PC-3 (cell line): ENCODE results near the gene SMIM9. TPM values are rescaled to one million over a fixed set of nuclear protein-coding genes. Genes with fewer than 3 reads are reported as not detected.

Source experiments
- ATAC-seq: fragments of 200-7000 bp; cut with Tn5 transposase; 2 replicates; pipeline ENCODE4 v1.9.1; 2020; ENCODE audit warnings: mild to moderate bottlenecking, moderate library complexity
- BruUV-seq: library from RNA; stranded (reverse); fragments of 400-500 nt; replicated peaks from 2 replicates; lab custom pipeline; 2021; lab: Mats Ljungman, UMichigan
- CTCF ChIA-PET: fragments of 300-600 bp; sonication (Branson Sonifier 250); formaldehyde crosslinking; loops from one replicate; lab custom pipeline; 2022; ENCODE audit warnings: antibody characterized with exemption; lab: Charles Lee
- POLR2A ChIA-PET: fragments of 300-600 bp; sonication (Branson Sonifier 250); formaldehyde crosslinking; loops from one replicate; lab custom pipeline; 2022; ENCODE audit warnings: antibody characterized with exemption; ENCODE audit not compliant: unreplicated experiment; lab: Charles Lee
- DNase-seq: peaks from one replicate; pipeline ENCODE4 v3.0.0-alpha.2; 2015
- H2AFZ ChIP-seq: fragments of 300-600 bp; sonication (generic); 2 replicates; pipeline ENCODE4 v1.6.0; 2016; ENCODE audit warnings: antibody characterized with exemption, low read length
- H3F3A ChIP-seq: fragments of 300-600 bp; sonication (generic); one replicate; pipeline ENCODE4 v1.6.0; 2017; ENCODE audit warnings: antibody characterized with exemption, low read length, control low read depth, mild to moderate bottlenecking; ENCODE audit not compliant: unreplicated experiment
- H3K27ac ChIP-seq: fragments of 300-600 bp; sonication (generic); 2 replicates; pipeline ENCODE4 v1.5.1; 2016; ENCODE audit warnings: mild to moderate bottlenecking, low read length
- H3K27me3 ChIP-seq: fragments of 300-600 bp; sonication (generic); 2 replicates; pipeline ENCODE4 v1.6.1; 2016; ENCODE audit warnings: low read length, mixed read lengths
- H3K36me3 ChIP-seq: fragments of 300-600 bp; sonication (generic); 2 replicates; pipeline ENCODE4 v1.6.1; 2016; ENCODE audit warnings: low read depth, mixed run types, low read length, mixed read lengths
- H3K4me1 ChIP-seq: fragments of 300-600 bp; sonication (generic); 2 replicates; pipeline ENCODE4 v1.5.1; 2016; ENCODE audit warnings: low read length; ENCODE audit not compliant: insufficient read depth
- H3K4me2 ChIP-seq: fragments of 300-600 bp; sonication (generic); 2 replicates; pipeline ENCODE4 v1.6.0; 2016; ENCODE audit warnings: low read length
- H3K4me3 ChIP-seq: fragments of 300-600 bp; sonication (generic); 2 replicates; pipeline ENCODE4 v1.5.1; 2016; ENCODE audit warnings: mild to moderate bottlenecking, low read length, mixed read lengths
- H3K79me2 ChIP-seq: fragments of 300-600 bp; sonication (generic); 2 replicates; pipeline ENCODE4 v1.6.1; 2017; ENCODE audit warnings: low read length, mixed read lengths
- H3K9ac ChIP-seq: fragments of 300-600 bp; sonication (generic); 2 replicates; pipeline ENCODE4 v1.6.0; 2016; ENCODE audit warnings: mild to moderate bottlenecking, low read length
- H3K9me2 ChIP-seq: fragments of 300-600 bp; sonication (generic); replicated peaks from 2 replicates; pipeline ENCODE4 v1.6.1; 2016; ENCODE audit warnings: mixed run types, low read length, mixed read lengths
- H3K9me3 ChIP-seq: fragments of 300-600 bp; sonication (generic); 2 replicates; pipeline ENCODE4 v1.6.1; 2016; ENCODE audit warnings: low read length, mixed read lengths
- H4K20me1 ChIP-seq: fragments of 300-600 bp; sonication (generic); 2 replicates; pipeline ENCODE4 v1.6.1; 2016; ENCODE audit warnings: low read length, mixed read lengths
- EZH2 ChIP-seq: fragments of 300-600 bp; sonication (generic); IDR thresholded peaks from one replicate; pipeline ENCODE4 v1.6.1; 2017; ENCODE audit warnings: antibody characterized with exemption, mild to moderate bottlenecking, low read length; ENCODE audit not compliant: unreplicated experiment
- EZH2phosphoT487 ChIP-seq: fragments of 300-600 bp; sonication (generic); IDR thresholded peaks from 2 replicates; pipeline ENCODE4 v1.6.1; 2018; ENCODE audit warnings: mild to moderate bottlenecking, antibody characterized with exemption, low read length, borderline replicate concordance
- intact Hi-C: fragments of 100-400 bp; cut with micrococcal nuclease; formaldehyde crosslinking; loops from 2 replicates; pipeline ENCODE4 v1.9.0; 2023
- total RNA-seq: library from RNA; depleted of rRNA; stranded (reverse); fragments of >200 nt; gene quantifications from 2 replicates; pipeline ENCODE4 v1.2.3, GENCODE V29; 2014
- TF ChIP-seq, protein P1 (sequence below): fragments of 300-600 bp; sonication (generic); conservative IDR thresholded peaks from 2 replicates; pipeline ENCODE4 v1.5.1; 2017; ENCODE audit warnings: antibody characterized with exemption, low read depth, mild to moderate bottlenecking, low read length

SMIM9 gene
- total RNA-seq, 1 experiment from 2014 or later: not detected

DNA sequence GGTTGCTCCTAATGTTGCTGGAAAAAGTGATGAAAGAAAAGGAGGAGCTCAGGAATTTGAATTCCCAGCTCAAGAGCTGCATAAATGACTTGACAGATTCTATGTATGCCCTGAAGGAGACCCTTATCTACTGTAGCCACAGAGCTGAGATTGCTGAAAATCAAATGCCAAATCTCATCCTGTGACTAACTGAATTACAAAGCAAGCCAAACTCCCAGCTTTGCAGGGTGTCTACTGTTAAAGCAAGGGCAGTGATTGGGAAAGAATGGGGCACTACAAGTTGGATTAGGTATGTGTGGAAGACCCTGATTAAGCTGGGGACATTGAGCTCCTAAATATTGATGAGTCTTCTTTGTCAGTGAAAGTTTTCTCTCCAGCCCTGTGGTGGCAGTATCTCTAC, 20.8 kb upstream of the SMIM9 start:
- H3K9me2 ChIP-seq: no peaks in the 10 kb centered on the region
- H3K4me2 ChIP-seq: no peak overlapping the region
- ChIA-PET POLR2A (no interaction called here), CTCF (no interaction called here)
- H3K79me2 ChIP-seq: no peaks in the 10 kb centered on the region
- no peak overlapping the region for H3K27ac ChIP-seq
- no peaks in the 10 kb centered on the region for H3K36me3 ChIP-seq
- H3K9me3 ChIP-seq: no peaks in the 10 kb centered on the region
- H2AFZ ChIP-seq: no peak overlapping the region
- no TSS peak for BruUV-seq
- no peaks in the 10 kb centered on the region for H3K27me3 ChIP-seq
- no peaks in the 10 kb centered on the region for H4K20me1 ChIP-seq
- no peak overlapping the region for H3K4me3 ChIP-seq
- TF ChIP-seq EZH2phosphoT487 (no peak), EZH2 (no peak)
- TF ChIP-seq, protein P1, sequence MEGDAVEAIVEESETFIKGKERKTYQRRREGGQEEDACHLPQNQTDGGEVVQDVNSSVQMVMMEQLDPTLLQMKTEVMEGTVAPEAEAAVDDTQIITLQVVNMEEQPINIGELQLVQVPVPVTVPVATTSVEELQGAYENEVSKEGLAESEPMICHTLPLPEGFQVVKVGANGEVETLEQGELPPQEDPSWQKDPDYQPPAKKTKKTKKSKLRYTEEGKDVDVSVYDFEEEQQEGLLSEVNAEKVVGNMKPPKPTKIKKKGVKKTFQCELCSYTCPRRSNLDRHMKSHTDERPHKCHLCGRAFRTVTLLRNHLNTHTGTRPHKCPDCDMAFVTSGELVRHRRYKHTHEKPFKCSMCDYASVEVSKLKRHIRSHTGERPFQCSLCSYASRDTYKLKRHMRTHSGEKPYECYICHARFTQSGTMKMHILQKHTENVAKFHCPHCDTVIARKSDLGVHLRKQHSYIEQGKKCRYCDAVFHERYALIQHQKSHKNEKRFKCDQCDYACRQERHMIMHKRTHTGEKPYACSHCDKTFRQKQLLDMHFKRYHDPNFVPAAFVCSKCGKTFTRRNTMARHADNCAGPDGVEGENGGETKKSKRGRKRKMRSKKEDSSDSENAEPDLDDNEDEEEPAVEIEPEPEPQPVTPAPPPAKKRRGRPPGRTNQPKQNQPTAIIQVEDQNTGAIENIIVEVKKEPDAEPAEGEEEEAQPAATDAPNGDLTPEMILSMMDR: no peak
- H3K4me1 ChIP-seq: no peaks in the 10 kb centered on the region
- no peak for DNase-seq
- ATAC-seq: no peak
- intact Hi-C loops: no loop called here
- no peaks in the 10 kb centered on the region for H3F3A ChIP-seq
- no peak overlapping the region for H3K9ac ChIP-seq

DNA sequence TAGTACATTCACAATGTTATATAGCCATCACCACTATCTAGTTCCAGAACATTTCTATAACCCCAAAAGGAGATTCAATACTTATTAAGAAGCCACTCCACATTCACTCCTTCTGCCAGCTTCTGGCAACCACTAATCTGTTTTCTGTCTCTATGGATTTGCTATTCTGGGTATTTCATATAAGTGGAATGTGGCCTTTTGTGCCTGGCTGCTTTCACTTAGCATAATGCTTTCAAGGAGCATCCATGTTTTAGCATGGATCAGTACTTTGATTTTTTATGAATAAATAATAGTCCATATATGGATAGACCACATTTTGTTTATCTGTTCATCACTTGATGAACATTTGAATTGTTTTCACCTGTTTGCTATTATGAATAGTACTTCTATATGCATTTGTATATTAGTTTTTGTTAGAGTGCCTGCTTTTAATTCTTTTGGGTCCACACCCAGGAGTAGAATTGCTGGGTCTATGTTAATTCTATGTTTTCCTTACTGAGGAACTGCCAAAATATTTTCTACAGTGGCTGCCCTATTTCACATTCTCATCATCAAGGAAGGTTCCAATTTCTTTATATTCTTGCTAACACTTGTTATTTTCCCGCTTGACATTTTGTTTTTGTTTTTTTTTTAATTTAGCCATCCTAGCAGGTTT, 16.6 kb upstream of the SMIM9 start:
- ATAC-seq (no peak), DNase-seq (no peak)
- Histone ChIP-seq H4K20me1 (no peaks in the 10 kb centered on the region), H3K9ac (no peak overlapping the region), H3K9me2 (no peaks in the 10 kb centered on the region), H3K79me2 (no peaks in the 10 kb centered on the region), H3K4me1 (no peaks in the 10 kb centered on the region), H3F3A (no peaks in the 10 kb centered on the region), H3K27ac (no peak overlapping the region), H3K27me3 (no peaks in the 10 kb centered on the region), H3K36me3 (no peaks in the 10 kb centered on the region), H3K4me2 (no peak overlapping the region), H3K4me3 (no peak overlapping the region), H3K9me3 (no peaks in the 10 kb centered on the region), H2AFZ (no peak overlapping the region)
- intact Hi-C loops: no loop called here
- BruUV-seq: no TSS peak
- POLR2A ChIA-PET: no interaction called here
- CTCF ChIA-PET: no interaction called here
- no peak for TF ChIP-seq EZH2phosphoT487
- no peak for TF ChIP-seq EZH2
- TF ChIP-seq, protein P1: no peak

DNA sequence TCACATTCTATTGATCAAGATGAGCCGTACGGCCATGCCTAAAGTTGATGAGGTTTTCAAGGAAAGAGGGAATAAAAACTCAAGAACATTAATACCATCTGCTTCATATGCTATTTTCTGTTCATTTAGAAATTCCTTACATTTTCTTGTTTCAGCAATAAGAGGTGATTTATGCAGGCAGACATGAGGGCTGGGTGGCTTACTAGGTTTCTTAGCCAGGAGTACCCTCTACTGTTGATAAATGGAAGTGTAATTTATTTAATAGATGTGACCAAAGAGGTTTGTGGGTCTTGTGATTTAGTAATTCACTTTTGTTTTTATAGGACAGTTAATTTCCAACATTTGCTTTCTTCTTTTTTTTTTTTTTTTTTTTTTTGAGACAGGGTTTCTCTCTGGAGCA, 6.4 kb upstream of the SMIM9 start:
- Histone ChIP-seq H3K4me3 (no peak overlapping the region), H3K9me2 (no peaks in the 10 kb centered on the region), H3K4me2 (no peak overlapping the region), H3K9ac (no peak overlapping the region), H2AFZ (no peak overlapping the region), H3K27me3 (no peaks in the 10 kb centered on the region), H4K20me1 (no peaks in the 10 kb centered on the region), H3F3A (no peaks in the 10 kb centered on the region), H3K27ac (no peak overlapping the region), H3K9me3 (no peaks in the 10 kb centered on the region), H3K4me1 (no peaks in the 10 kb centered on the region), H3K79me2 (no peaks in the 10 kb centered on the region), H3K36me3 (no peaks in the 10 kb centered on the region)
- CTCF ChIA-PET: no interaction called here
- intact Hi-C loops: loop anchor here (1.0 kb wide), 1 partner anchor 93 kb away; no protein-coding TSS in a partner anchor
- no TSS peak for BruUV-seq
- POLR2A ChIA-PET: no interaction called here
- peak; percentile 67 for DNase-seq
- TF ChIP-seq, protein P1: peak; percentile 69
- no peak for TF ChIP-seq EZH2
- no peak for TF ChIP-seq EZH2phosphoT487
- ATAC-seq: peak; percentile 60
